Ecto neural progenitor cell (in vitro differentiated cells): ENCODE results near the gene MTUS2.
A peak's percentile ranks its signal among the peaks of the same experiment; 100 is the strongest.
"Not testable (repeated sequence)": the region's sequence is repeated elsewhere in the genome, so short reads cannot be mapped to it uniquely, and the experiment has no call there.

Source experiments
- DNase-seq: peaks from one replicate; pipeline ENCODE4 v3.0.0-alpha.2; 2018; ENCODE audit warnings: low spot score

The MTUS2 gene

DNA sequence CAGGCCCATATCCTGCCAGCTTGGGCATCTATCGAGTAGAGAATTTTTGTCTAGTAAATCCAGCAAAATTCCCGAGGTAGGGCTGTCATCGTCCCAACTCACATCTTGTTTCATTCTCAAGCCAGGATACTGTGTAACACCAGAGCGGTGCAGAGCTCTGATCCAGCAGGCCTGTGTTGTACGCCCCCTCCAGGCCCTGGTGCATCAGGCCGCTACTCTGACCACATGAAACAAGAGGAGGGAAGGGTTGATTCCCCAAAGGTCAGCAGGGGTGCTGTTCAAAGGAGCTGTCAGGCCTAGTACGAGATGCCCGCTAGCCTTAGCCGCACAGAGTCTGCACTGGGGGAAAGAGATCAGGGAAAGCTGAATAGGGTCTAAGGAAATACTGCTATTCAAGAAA, 499.3 kb downstream of the MTUS2 start:
- peak; percentile 76 for DNase-seq

DNA sequence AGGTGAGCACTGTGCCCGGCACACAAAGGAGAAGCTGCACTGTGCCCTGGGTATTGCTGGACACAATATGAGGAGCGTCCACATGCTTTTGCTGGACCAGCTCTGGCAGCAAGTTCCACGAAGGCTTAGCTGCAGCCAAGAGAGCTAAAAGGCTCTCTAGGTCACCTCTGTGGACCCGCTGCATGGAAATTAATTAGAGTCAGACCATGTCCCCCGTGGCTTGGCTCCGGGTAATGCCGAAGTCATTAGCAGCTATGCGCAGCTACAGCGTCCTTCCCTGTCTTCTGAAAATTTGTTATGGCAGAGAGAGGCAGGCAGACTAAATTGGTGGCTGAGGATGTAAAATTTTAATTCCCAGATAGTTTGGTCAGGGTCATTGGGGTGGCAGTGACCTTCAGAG, 503.8 kb downstream of the MTUS2 start:
- DNase-seq, result no peak

- no peak for DNase-seq
These were observed 504.5 kb downstream of the MTUS2 start for GRCh38 chr13:29324601-29325000.

DNA sequence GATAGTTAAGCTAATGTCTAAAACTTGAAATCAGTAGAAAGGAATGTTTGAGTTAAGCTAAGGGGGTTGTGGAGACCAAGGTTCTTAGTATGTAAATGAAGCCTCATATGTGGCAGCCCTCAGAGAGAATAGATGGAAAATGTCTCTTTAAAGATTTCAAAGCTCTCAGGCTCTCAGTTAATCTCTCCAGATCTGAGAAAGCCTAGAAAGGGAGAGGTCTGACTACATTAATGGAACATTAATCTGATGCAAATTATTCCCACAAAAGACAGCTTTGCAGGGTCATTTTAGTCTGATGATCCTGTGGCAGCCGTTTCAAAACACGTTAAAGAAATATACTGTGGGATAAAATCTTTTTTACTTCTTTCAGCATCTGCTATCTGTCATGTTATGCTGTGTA, 508.4 kb downstream of the MTUS2 start:
- no peak for DNase-seq

- no peak for DNase-seq
These were observed 516.2 kb downstream of the MTUS2 start for GRCh38 chr13:29336356-29336755.

- no peak for DNase-seq
These were observed 519.5 kb downstream of the MTUS2 start for GRCh38 chr13:29339386-29340272.

DNA sequence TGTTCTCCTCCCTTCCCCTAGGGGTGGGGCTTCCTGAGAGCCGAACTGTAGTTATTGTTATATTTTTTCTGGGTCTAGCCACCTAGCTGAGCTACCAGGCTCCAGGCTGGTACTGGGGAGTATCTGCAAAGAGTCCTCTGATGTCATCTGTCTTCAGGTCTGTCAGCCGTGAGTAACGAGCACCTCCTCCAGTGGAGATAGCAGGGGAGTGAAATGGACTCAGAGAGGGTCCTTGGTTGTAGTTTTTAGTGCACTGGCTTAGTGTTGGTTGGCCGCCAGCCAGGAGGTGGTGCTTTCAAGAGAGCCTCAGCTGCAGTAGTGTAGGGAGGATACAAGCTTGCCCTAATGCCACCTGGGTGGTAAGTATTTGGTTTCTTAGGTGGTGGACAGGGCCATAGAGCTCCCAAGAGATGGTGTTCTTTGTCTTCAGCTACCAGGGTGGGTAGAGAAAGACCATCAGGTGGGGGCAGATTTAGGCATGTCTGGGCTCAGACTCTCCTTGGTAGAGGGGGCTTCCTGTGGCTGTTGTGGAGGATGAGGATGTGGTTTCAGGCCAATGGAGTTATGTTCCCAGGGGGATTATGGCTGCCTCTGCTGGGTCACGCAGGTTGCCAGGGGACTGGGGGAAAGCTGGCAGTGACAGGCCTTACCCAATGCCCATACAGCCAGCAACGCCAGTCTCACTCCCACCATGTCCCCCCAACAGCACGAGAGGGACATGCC, 525.9 kb downstream of the MTUS2 start:
- not testable (repeated sequence) for DNase-seq

DNA sequence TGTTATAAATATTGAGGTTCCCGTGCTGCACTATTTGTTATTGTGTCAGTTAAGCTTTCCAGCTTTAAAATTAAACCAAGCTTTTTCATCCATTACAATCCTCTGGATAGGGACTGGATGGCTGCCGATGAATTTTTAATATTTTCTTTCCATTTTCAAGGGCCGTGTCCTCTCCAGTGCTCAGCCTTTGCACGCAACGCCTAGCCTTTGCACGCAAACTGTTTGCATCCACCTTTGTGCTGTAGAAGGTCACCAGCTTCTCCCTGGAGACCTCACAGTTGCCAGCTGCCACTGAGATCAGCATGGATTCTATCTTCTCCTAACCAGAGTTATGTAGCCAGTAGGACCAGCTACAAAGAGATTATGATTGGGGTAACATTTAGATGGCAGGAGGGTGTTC, 534.9 kb downstream of the MTUS2 start:
- no peak for DNase-seq

DNA sequence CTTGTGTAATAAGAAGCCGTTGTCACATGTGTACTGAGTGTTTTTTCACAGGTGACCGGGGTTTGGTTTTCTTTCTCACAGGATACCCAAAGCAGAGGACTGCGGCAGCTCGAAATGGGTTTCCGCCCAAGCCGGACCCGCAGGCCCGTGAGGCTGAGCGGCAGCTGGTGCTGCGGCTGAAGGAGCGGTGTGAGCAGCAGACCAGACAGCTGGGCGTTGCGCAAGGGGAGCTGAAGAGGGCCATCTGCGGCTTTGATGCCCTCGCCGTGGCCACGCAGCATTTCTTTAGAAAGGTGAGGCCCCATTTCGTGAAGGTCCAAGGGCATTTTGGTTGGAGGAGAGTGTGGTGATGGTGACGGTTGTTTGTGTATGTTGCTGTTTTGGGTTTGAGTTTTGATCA, 539.0 kb downstream of the MTUS2 start:
- DNase-seq, result no peak

DNA sequence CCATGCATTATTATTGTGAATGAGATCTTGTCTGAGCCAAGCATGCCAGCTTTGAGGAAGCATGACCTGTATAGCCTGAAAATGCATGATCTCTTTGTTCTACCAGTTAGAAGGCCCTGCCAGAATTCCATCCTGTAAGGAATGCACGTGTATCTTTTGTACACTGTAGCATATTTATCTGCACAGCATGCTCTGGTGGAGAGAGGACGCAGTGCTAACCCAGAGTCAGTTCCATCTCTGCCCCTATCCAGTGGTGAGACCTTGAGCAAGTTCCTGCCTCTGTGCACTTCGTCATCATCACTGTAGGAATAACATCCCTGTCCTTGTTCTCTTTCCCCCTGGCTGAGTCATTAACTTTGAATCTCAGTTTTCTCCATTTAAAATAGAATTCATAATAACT, 541.6 kb downstream of the MTUS2 start:
- no peak for DNase-seq

DNA sequence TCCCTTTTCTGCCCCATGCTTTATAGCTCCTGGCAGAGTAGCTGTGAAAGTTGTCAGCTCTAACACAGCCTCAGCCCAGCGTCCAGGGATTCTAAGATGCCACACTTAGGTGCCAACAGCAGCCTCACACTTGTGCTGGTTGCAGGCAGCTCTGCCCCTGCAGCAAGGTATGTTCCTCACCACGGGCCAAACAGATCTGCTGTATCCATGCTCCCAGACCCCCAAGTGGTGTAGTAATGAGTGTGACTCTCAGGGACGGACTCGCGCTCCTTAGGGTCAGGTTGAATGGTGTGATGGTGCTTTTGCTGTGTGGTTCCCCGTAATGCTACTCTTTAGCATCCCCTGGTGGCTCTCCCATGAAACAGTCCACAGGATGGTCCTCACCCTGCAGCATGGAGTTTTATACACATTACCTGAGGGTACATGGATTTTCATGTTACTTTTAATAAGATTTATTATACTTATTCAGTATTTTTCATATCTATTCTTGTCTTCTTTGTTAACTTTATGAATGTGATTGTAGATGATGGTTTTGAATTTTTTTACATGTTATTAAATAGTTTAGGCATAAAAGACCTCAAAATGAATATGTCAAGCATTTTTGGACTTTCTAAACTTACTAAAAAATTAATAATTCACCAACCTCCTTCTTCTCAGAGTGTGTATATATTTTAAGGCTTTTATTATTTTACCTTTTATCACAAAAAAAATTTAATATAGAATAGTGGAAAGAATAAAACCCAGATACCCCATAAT, 542.9 kb downstream of the MTUS2 start:
- DNase-seq, result peak; percentile 68

DNA sequence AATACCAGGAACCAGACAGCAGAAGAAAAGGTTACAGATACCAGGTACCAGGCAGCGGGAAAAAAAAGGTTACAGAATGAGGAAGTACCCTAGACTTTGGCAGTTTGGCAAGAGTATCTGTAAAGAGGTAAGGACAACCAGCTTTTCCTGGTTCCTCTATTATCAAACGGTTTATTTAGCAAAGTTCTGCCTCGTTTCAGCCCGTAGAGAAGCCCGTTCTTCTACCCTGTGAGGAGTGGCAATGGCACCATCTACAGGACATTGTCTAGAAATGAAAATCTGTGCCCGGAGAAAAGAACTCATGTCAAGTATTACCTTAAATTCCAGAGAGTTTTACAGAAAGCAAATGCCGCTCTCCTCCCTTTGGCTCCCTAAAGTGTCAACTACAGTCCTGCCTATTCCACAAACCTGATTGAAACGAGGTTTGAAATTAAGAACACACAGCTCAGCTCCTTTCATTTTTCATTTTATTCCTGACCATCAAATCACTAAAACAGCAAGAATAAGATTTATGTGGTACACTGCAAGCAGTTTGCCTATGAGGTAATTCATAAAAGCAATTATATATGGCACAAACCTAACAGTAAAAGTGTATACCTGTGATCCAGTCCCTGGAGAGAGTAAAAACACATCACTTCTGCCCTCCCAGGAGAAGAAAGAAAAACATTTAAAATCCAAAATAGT, 549.1 kb downstream of the MTUS2 start:
- DNase-seq, result no peak

- no peak for DNase-seq
These were observed 559.1 kb downstream of the MTUS2 start for GRCh38 chr13:29379281-29379680.

DNA sequence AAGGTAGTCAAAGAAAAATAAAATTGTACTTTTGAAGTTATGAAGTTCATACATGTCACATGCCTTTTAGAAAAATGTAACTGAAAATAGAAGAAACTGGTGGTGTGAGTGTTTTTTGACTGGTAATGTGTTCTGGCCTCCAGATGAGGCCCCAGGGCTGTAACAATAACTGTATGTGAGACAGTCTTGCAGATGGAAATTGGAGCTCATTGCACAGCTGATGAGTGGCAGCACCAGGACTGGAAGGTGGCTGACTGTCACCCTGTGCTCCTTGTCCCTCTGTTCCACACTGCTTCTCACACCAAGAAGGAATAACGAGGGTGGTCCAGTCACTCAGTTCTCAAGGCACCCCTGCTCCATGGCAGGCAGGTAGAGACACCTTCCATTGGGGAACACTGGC, 559.7 kb downstream of the MTUS2 start:
- no peak for DNase-seq

DNA sequence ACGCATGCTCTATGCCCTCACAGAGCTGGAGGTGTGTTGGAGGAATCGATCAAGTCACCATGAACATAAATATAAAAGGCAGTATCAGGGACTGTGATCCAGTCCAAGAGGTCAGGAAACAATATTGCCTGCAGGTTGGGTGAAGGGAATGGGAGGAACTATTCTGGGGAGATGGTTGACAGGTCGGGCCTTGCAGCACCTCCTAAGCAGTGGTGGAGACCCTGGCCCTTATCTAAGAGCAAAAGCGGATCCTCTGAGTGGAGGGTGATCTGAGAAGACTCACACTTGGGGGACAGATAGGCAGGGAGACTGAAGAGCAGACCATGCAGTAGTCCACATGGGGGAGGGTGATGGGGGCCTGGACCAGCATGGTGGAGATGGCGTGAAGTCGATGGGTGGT, 561.9 kb downstream of the MTUS2 start:
- no peak for DNase-seq

GRCh38 chr13:29383476-29383875, 563.3 kb downstream of the MTUS2 start:
- DNase-seq, result no peak

- no peak for DNase-seq
These were observed 564.3 kb downstream of the MTUS2 start for GRCh38 chr13:29384466-29384865.

- no peak for DNase-seq
These were observed 564.7 kb downstream of the MTUS2 start for GRCh38 chr13:29384871-29385270.

GRCh38 chr13:29386246-29386645, 566.1 kb downstream of the MTUS2 start:
- DNase-seq, result no peak

DNA sequence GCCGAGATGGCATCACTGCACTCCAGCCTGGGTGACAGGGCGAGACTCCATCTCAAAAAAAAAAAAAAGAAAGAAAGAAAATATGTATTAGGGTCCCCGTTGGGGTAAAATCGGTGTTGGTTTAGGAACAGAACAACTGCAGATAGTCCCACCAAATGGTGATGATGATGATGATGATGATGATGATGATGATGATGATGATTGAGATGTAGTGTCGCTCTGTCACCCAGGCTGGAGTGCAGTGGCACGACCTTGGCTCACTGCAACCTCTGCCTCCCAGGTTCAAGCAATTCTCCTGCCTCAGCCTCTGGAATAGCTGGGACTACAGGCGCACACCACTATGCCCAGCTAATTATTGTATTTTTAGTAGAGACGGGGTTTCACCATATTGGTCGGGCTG, 570.5 kb downstream of the MTUS2 start:
- DNase-seq, result not testable (repeated sequence)

GRCh38 chr13:29396446-29396845, 576.3 kb downstream of the MTUS2 start:
- DNase-seq, result no peak

GRCh38 chr13:29397265-29397664, 577.1 kb downstream of the MTUS2 start:
- DNase-seq, result no peak
